Spleen (tissue), 11 donors: ENCODE measurements around the gene ASIC1. TPM values are rescaled to one million over a fixed set of nuclear protein-coding genes. Genes with fewer than 3 reads are reported as not detected.
A peak's percentile ranks its signal among the peaks of the same experiment; 100 is the strongest.
"Not testable (repeated sequence)": the region's sequence is repeated elsewhere in the genome, so short reads cannot be mapped to it uniquely, and the experiment has no call there.

ENCODE experiments used
- DNase-seq: peaks from one replicate; pipeline ENCODE4 v3.0.0-alpha.2; 2020
- H3K27ac ChIP-seq, 8 donors: fragments of 200-600 bp; sonication (generic) in 7 of 8; 1 replicate in 4 of 8; 2 replicates in 4 of 8; pipeline versions ENCODE4 v1.5.0 to v1.8.0; 2016 to 2021; ENCODE audit warnings: inconsistent platforms in 4 of 8, mild to moderate bottlenecking in 4 of 8, moderate library complexity in 1 of 8
- H3K27me3 ChIP-seq, 7 donors: fragments of 200-600 bp; sonication (generic) in 6 of 7; replicated peaks in 1 of 7; 1 replicate in 4 of 7; 2 replicates in 3 of 7; pipeline versions ENCODE4 v1.5.0 to v1.8.0; 2016 to 2021; ENCODE audit warnings: inconsistent platforms in 3 of 7, mild to moderate bottlenecking in 1 of 7
- H3K36me3 ChIP-seq, 6 donors: fragments of 200-600 bp; sonication (generic) in 5 of 6; 1 replicate in 4 of 6; 2 replicates in 2 of 6; pipeline versions ENCODE4 v1.5.0 to v1.8.0; 2016 to 2021; ENCODE audit warnings: inconsistent platforms in 2 of 6
- H3K4me1 ChIP-seq, 6 donors: fragments of 200-600 bp; sonication (generic) in 5 of 6; 1 replicate in 3 of 6; 2 replicates in 3 of 6; pipeline versions ENCODE4 v1.5.0 to v1.8.0; 2016 to 2021; ENCODE audit warnings: inconsistent platforms in 3 of 6
- H3K4me3 ChIP-seq, 8 donors: fragments of 200-600 bp; sonication (generic) in 7 of 8; 1 replicate in 4 of 8; 2 replicates in 4 of 8; pipeline versions ENCODE4 v1.5.0 to v1.8.0; 2016 to 2021; ENCODE audit warnings: inconsistent platforms in 4 of 8, mild to moderate bottlenecking in 4 of 8, moderate library complexity in 2 of 8
- H3K9me3 ChIP-seq, 8 donors: fragments of 200-600 bp; sonication (generic) in 7 of 8; 1 replicate in 4 of 8; 2 replicates in 4 of 8; pipeline versions ENCODE4 v1.5.0 to v1.8.0; 2016 to 2021; ENCODE audit warnings: inconsistent platforms in 4 of 8
- CTCF ChIP-seq, 11 experiments: fragments of 200-600 bp in 7 of 11; fragments of 450-650 bp in 4 of 11; sonication (generic) in 4 of 11; IDR thresholded peaks in 8 of 11; conservative IDR thresholded peaks in 3 of 11; 1 replicate in 7 of 11; 2 replicates in 4 of 11; pipeline versions ENCODE4 v1.4.0 to v1.8.0; 2016 to 2021; ENCODE audit warnings: antibody characterized with exemption in 11 of 11, inconsistent platforms in 4 of 11, mild to moderate bottlenecking in 1 of 11
- POLR2A ChIP-seq, 3 donors: fragments of 450-650 bp; IDR thresholded peaks; one replicate each; pipeline ENCODE4 v1.5.1; 2017; ENCODE audit warnings: antibody characterized with exemption in 3 of 3, mild to moderate bottlenecking in 1 of 3
- POLR2AphosphoS5 ChIP-seq, 3 donors: sonication (generic); formaldehyde crosslinking; IDR thresholded peaks; one replicate each; pipeline ENCODE4 v1.5.1; 2017; ENCODE audit warnings: antibody characterized with exemption in 3 of 3
- whole genome bisulfite sequencing, 5 donors: extraction: QIAGEN DNeasy Blood & Tissue Kit in 3 of 5; methylation state at CpG; one replicate each; pipeline versions ENCODE4 v1.1.5 to v1.1.7; 2013 to 2018; 5-methylcytosine and 5-hydroxymethylcytosine counted together
- intact Hi-C: fragments of 100-400 bp; cut with DNase I; formaldehyde crosslinking; loops from one replicate; pipeline ENCODE4 v1.15.0; 2023; ENCODE audit warnings: low total_unique reads
- polyA plus RNA-seq, 3 donors: library from polyadenylated mRNA; stranded (reverse); fragments of 200-250 nt; gene quantifications; one replicate each; pipeline ENCODE4 v1.2.1, GENCODE V29; 2013
- total RNA-seq, 7 donors: library from RNA; depleted of rRNA in 3 of 7; stranded (reverse); fragments of >200 nt in 3 of 7; fragmentation: NEBNext Ultra II Directional in 4 of 7; extraction: Animal tissue kit (Norgen Biotek cat#: 25700) in 4 of 7; gene quantifications; one replicate each; pipeline versions ENCODE4 v1.1.0 to v1.2.1, GENCODE V29; 2016 to 2021
- donor health status: healthy with polysubstance abuse.
- donor health status: DM: no; HTN: no; CAD: no; lungs with moderate emphysema.
- donor health status: DM: no; HTN: no; CAD: no.
- donor health status: Bipolar disorder and iron deficiency.
- donor health status: healthy.
- donor health status: DM: no; HTN: no; CAD: no.
- donor health status: DM: yes; HTN: yes; CAD: no.

ASIC1 gene
- total and polyA plus RNA-seq, 10 donors, result 0.16 to 1.3 (median 0.35) TPM

DNA sequence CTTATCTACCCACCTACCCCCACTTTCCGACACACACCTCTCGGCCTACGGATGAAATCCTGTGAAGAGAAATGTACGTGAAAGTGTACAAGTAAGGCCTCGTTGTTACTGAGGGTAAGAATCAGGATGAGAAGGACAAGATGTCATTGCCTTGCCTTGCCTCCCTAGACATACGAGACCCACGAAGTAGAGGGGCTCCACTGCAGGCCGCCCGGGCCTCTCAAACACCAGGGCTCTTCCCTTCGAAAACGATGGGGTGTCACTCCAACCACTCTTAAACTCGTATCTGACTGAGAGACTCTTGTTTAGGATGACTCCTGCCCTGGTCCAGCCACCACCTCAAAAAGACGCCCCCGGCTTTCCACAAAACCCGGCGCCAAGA is 32.6 kb upstream of the ASIC1 start:
- TF ChIP-seq CTCF (IDR thresholded peaks at IDR 0.05 in 8 of 11, conservative IDR thresholded peaks at IDR 0.05 in 3 of 11) (no peak), POLR2AphosphoS5 (IDR thresholded peaks at IDR 0.05) (no peak), POLR2A (IDR thresholded peaks at IDR 0.05) (no peak)
- peaks cover 0 to 24% (median 0%) of the 10 kb centered on the region in 7 donors for H3K27me3 ChIP-seq
- peak overlapping the region in 7 of 8 donors; percentile 36 to 86 (median 71) for H3K27ac ChIP-seq
- H3K4me3 ChIP-seq, result peak overlapping the region; percentile 59 to 79 (median 68)
- 4 to 7% (median 4%) methylated on average over 12 to 16 of the region's 16 CpGs for WGBS, 5 donors
- peaks cover 0 to 29% (median 18%) of the 10 kb centered on the region in 6 donors for H3K4me1 ChIP-seq
- intact Hi-C loops, result no loop called here
- no peaks in the 10 kb centered on the region for H3K36me3 ChIP-seq
- H3K9me3 ChIP-seq, result no peaks in the 10 kb centered on the region
- DNase-seq, result no peak

DNA sequence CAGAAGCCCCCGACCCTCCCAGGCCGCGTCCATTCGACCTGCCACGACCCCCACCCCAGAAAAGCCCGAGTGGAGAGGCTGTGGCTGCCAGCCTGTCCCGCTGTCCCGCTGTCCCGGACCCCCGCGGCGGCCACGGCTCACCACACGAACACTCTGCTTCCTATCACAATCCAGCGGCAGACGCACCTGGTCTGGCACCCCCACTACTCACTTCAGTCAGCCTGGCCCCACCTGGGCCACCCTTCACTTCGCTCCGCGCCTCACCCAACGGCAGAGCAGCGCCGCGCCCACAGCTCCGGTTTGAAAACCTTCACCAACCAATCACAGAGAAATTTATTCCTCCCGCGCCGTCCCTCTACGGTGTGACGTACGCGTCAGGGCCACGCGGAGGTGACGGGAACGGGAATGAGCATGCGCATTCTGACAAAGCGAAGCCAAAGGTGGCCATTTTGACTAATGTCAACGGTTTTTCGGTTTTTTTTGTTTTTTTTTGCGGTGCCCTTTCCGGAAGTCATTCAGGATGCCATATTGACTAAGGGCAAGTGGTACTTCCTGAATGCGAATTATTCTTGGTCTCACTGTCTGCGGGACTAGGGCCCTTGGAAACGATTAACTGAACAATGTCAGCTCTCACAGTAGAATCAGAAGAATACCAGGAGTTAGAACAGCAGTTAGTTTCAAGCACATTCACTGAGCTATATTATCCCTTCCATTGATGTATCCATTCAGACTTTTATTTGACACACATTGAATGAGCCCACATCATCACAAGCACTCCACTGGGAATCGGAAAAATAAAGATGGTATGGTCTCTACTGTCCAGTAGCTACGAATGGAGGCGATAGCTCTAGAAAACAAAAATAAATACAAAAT is 32.0 kb upstream of the ASIC1 start, which contains the start of gene RACGAP1:
Gene RACGAP1, minus strand, starts transcription at position 308 of the 873 bp plus-strand sequence. CDS start 8,779 bp downstream, outside the sequence.
- TF ChIP-seq POLR2AphosphoS5 (IDR thresholded peaks at IDR 0.05), result peak; percentile 84 to 87 (median 86)
- peak in 1 of 3 donors; percentile 11 for TF ChIP-seq POLR2A (IDR thresholded peaks at IDR 0.05)
- peak in 1 of 11 experiments; percentile 17 for TF ChIP-seq CTCF (IDR thresholded peaks at IDR 0.05 in 8 of 11, conservative IDR thresholded peaks at IDR 0.05 in 3 of 11)

GRCh38 chr12:50026691-50027090 is 30.7 kb upstream of the ASIC1 start:
- Histone ChIP-seq H3K36me3 (no peaks in the 10 kb centered on the region), H3K4me3 (no peak overlapping the region), H3K27me3 (peaks cover 0 to 24% (median 0%) of the 10 kb centered on the region in 7 donors), H3K27ac (no peak overlapping the region), H3K9me3 (no peaks in the 10 kb centered on the region), H3K4me1 (peaks cover 0 to 29% (median 18%) of the 10 kb centered on the region in 6 donors)
- peak; percentile 5 for DNase-seq
- TF ChIP-seq POLR2A (IDR thresholded peaks at IDR 0.05), result no peak
- no peak for TF ChIP-seq POLR2AphosphoS5 (IDR thresholded peaks at IDR 0.05)
- TF ChIP-seq CTCF (IDR thresholded peaks at IDR 0.05 in 8 of 11, conservative IDR thresholded peaks at IDR 0.05 in 3 of 11), result no peak
- intact Hi-C loops, result no loop called here
- WGBS, 5 donors, result 76 to 91% (median 89%) methylated on average over 3 of the region's 3 CpGs

More for the DNA sequence above, 32.0 kb upstream of the ASIC1 start, which contains the start of gene RACGAP1:
- intact Hi-C loops, result no loop called here
- Histone ChIP-seq H3K27ac (peak within 1 kb of the TSS in 7 of 8 donors; percentile 41 to 86 (median 71)), H3K4me3 (peak within 1 kb of the TSS; percentile 59 to 79 (median 68)), H3K9me3 (no peaks in the 10 kb centered on the region), H3K27me3 (peaks cover 0 to 24% (median 0%) of the 10 kb centered on the region in 7 donors), H3K36me3 (no peaks in the 10 kb centered on the region), H3K4me1 (peaks cover 0 to 29% (median 18%) of the 10 kb centered on the region in 6 donors)
- peak; percentile 96 for DNase-seq
- 5 to 7% (median 6%) methylated on average over 33 to 47 of the region's 47 CpGs for WGBS, 5 donors

DNA sequence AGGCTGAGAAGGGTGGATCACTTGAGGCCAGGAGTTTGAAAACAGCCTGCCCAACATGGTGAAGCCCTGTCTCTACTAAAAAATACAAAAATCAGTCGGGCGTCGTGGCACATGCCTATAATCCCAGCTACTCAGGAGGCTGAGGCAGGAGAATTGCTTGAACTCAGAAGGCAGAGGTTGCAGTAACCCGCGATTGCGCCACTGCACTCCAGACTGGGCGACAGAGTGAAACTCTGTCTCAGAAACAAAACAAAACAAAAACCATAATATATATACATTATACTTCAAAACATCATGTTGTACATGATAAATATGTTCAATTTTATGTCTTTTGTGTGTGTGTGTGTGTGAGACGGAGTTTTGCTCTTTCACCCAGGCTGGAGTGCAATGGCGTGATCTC is 26.9 kb upstream of the ASIC1 start:
- H3K27ac ChIP-seq, H3K9me3 ChIP-seq, H3K4me3 ChIP-seq, intact Hi-C loops, H3K36me3 ChIP-seq: not testable (repeated sequence)
- Histone ChIP-seq H3K4me1 (peaks cover 0 to 34% (median 13%) of the 10 kb centered on the region in 6 donors), H3K27me3 (peaks cover 0 to 37% (median 5%) of the 10 kb centered on the region in 7 donors)
- peak; percentile 47 for DNase-seq
- WGBS, 5 donors, result 83 to 95% (median 90%) methylated on average over 9 of the region's 9 CpGs
